ENCODE measurements around the gene HTR1B. TPM values are rescaled to one million over a fixed set of nuclear protein-coding genes. Genes with fewer than 3 reads are reported as not detected.

The HTR1B gene
- total and polyA plus RNA-seq, 9 of the 15 experiments (the other 6 are each of a cell fraction or from before 2014, with no cell fraction given) = not detected

- H3K27me3 ChIP-seq (ENCODE audit: control insufficient read depth in 2 of 2, insufficient read depth in 2 of 2, low read length in 2 of 2) = no peaks in the 10 kb centered on the region
- ChIA-PET CTCF (ENCODE audit: low intra/inter-chr PET ratio) (no interaction called here), POLR2A (no interaction called here)
- no peaks in the 10 kb centered on the region for H3K9me1 ChIP-seq (ENCODE audit: control insufficient read depth, insufficient read depth, low read length)
- 8% methylated on average over 2 of the region's 2 CpGs for WGBS (ENCODE audit: insufficient coverage, low coverage, missing lambda C conversion rate)
- in situ Hi-C loops (cut with MboI) = no loop called here
- H3K9me3 ChIP-seq (replicated peaks; ENCODE audit: control insufficient read depth, insufficient read depth, low read depth, low read length) = no peaks in the 10 kb centered on the region
- H4K20me1 ChIP-seq (replicated peaks; ENCODE audit: control insufficient read depth, insufficient read depth, low read length) = no peaks in the 10 kb centered on the region
- no peaks in the 10 kb centered on the region for H3K36me3 ChIP-seq (ENCODE audit: control insufficient read depth, insufficient read depth, low read length)
- no peak for FAIRE-seq
- no peak for ATAC-seq
- intact Hi-C loops (cut with micrococcal nuclease) = no loop called here
- no peak for TF ChIP-seq SMARCE1 (IDR thresholded peaks at IDR 0.05)
- no peak for TF ChIP-seq CHD1 (IDR thresholded peaks at IDR 0.05; ENCODE audit: low read length)
- TF ChIP-seq SNIP1 (IDR thresholded peaks at IDR 0.05; ENCODE audit: low read depth) = no peak
- TF ChIP-seq WHSC1 (IDR thresholded peaks at IDR 0.05; ENCODE audit: low read length) = no peak
- no peak for TF ChIP-seq ZFP91 (CRISPR knock-in tag; IDR thresholded peaks at IDR 0.05)
- TF ChIP-seq TAL1 (IDR thresholded peaks at IDR 0.05) = no peak
- TF ChIP-seq POLR3G (IDR thresholded peaks at IDR 0.05; ENCODE audit: extremely low read depth, insufficient read length, insufficient replicate concordance) = no peak
- no peak for TF ChIP-seq ZNF695 (CRISPR knock-in tag; IDR thresholded peaks at IDR 0.05)
- no peak for TF ChIP-seq SOX6 (IDR thresholded peaks at IDR 0.05)
- no peak for TF ChIP-seq ILF3 (IDR thresholded peaks at IDR 0.05; ENCODE audit: borderline replicate concordance)
- no peak for TF ChIP-seq CEBPB (tag; IDR thresholded peaks at IDR 0.05)
- no peak for TF ChIP-seq HOXB6 (CRISPR knock-in tag; IDR thresholded peaks at IDR 0.05; ENCODE audit: borderline replicate concordance)
- no peak for TF ChIP-seq PML (IDR thresholded peaks at IDR 0.05; ENCODE audit: low read length)
- TF ChIP-seq ZBTB1 (CRISPR knock-in tag; IDR thresholded peaks at IDR 0.05; ENCODE audit: borderline replicate concordance, low read depth) = no peak
- no peak for TF ChIP-seq ZNF592 (IDR thresholded peaks at IDR 0.05)
- TF ChIP-seq HINFP (tag; conservative IDR thresholded peaks at IDR 0.05; ENCODE audit: low read depth) = no peak
- TF ChIP-seq SMARCC2 (IDR thresholded peaks at IDR 0.05; ENCODE audit: low read depth) = no peak
- TF ChIP-seq CREBBP (IDR thresholded peaks at IDR 0.05; ENCODE audit: low read depth, low read length) = no peak
- H3K27ac ChIP-seq (ENCODE audit: extremely low read depth, low read depth, low read length) = no peak overlapping the region
- H2AFZ ChIP-seq (ENCODE audit: low read depth, low read length) = no peak overlapping the region
- no peak overlapping the region for H3K4me2 ChIP-seq (ENCODE audit: insufficient read depth, low read length)
- H3K79me2 ChIP-seq (ENCODE audit: control insufficient read depth, insufficient read depth, low read length) = no peaks in the 10 kb centered on the region
- no peaks in the 10 kb centered on the region for H3K4me1 ChIP-seq (replicated peaks in 1 of 2; ENCODE audit: control insufficient read depth in 2 of 2, insufficient read depth in 2 of 2, low read length in 2 of 2)
- no peak overlapping the region for H3K9ac ChIP-seq (ENCODE audit: insufficient read depth in 1 of 2, low read depth in 2 of 2, low read length in 2 of 2)
- no TSS peak for BruUV-seq (replicated peaks)
- no peak for DNase-seq (ENCODE audit: extremely low read depth in 1 of 4, low spot score in 3 of 4)
- H3K4me3 ChIP-seq = no peak overlapping the region
Measured at GRCh38 chr6:77415706-77416105, 47.6 kb downstream of the HTR1B start.
